ENCODE data around the gene NOP16.
A peak's percentile ranks its signal among the peaks of the same experiment; 100 is the strongest.

NOP16 gene, protein sequence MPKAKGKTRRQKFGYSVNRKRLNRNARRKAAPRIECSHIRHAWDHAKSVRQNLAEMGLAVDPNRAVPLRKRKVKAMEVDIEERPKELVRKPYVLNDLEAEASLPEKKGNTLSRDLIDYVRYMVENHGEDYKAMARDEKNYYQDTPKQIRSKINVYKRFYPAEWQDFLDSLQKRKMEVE

DNA sequence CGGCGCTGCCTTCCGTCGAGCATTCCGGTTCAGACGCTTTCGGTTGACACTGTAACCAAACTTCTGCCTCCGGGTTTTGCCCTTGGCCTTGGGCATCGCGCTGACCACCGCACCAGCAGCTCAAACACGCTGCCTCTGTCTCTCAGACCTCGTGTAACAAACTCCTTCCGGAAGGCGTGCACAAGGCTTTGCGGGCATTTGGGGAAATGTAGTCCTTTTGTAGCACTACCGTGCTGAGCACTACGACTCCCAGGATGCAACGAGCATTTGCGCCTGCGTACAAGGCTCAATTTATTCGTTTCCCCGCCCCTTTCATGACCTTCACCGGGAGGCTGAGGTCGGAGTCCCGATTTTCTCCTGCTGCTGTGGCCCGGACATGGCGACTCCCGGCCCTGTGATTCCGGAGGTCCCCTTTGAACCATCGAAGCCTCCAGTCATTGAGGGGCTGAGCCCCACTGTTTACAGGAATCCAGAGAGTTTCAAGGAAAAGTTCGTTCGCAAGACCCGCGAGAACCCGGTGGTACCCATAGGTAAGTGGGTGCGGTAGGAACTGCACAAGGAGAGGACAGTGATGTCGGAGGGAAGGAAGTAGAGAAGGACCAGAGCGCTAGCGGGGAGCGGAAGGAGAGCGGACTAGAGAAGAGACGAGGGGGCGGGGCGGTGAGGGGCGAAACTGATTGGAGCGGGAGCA, at the start of gene NOP16, which contains the start of gene HIGD2A:
TSS of gene NOP16 (minus strand) at position 155 of the 691 bp plus-strand sequence. CDS start at position 96, 59 bp downstream.
TSS of gene HIGD2A (plus strand) at position 308 of the 691 bp plus-strand sequence. CDS start at position 377, 69 bp downstream.
- DNase-seq, result peak; percentile 99

DNA sequence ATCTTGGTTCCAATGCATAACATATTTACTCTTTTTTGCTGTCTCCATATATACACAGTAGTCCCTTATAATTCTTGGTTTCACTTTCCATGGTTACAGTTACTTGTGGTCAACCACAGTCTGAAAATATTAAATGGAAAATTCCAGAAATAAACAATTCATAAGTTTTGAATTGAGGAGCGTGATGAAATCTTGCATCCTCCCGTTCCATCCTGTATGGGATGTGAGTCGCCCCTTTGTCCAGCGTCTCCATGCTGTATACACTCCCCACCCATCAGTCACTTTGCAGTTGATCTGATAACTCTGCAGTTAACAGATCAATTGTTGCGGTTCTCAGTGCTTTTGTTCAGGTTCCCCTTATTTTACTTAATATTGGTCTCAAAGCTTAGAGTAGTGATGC, 48.3 kb upstream of the NOP16 start:
- no peak for DNase-seq

DNA sequence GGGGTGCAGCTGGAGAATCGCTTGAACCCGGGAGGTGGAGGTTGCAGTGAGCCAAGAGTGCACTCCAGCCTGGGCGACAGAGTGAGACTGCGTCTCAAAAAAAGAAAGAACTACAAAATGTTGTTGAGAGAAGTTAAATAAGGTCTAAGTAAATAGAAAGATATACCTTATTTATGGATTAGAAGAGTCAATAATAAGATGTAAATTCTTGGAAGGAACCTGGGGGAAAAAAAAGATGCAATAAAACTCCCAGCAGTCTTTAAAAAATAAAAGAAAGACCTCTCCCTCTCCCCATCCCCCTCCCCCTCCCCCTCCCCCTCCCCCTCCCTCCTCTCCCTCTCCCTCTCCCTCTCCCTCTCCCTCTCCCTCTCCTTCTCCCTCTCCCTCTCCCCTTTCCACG, 44.3 kb upstream of the NOP16 start:
- DNase-seq, result no peak

DNA sequence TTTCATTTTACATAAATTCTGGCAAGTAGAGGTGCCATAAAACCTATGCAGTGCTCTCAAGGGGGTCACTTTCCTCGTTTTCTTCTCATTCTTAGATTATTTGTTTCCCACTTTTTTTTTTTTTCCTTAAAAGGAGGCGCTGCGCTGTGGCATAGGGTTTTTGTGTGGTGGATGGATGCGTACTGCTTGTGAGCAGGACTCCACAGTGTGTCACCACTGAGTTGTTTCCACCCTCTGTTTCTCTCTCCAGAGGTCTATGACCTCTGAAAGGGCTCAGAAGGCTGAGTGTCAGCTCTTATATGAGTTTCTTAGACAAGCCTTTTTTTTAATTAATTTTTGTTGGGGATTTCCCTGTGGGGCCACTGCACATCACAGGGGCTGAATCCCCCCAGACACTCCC, 41.6 kb upstream of the NOP16 start:
- DNase-seq, result no peak

DNA sequence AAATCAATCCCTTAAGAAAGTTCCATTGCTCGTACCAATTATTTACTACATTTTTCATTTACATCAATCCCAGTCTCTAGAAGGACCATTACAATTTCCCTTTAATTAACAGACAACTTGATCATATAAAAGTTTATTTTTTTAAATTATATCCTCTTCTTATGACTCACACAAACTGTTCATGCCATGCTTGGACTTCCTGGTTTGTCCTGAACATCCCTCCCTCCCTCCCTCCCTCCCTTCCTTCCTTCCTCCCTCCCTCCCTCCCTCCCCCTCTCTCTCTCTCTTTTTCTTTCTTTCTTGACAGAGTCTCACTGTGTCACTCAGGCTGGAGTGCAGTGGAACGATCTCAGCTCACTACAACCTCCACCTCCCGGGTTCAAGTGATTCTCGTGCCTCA, 39.6 kb upstream of the NOP16 start:
- DNase-seq, result no peak

DNA sequence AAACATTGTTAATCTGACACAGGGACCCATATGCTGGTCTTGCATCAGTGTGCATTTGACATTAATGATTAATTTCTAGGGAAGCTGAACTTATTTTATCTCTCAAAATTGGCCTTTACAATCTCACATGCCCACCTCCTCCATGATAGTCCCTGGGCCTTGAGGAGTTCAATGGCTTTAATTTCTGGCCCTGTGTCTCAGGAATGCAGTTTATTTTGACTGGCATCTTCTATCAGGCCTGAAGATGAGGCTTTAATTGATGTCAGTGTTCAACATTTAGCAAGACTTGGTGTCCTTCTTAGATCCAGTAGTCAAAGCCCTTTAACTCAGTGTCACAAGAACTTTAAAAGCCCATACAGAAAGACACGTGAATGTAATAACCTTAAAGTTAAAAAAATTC, 38.5 kb upstream of the NOP16 start:
- no peak for DNase-seq

DNA sequence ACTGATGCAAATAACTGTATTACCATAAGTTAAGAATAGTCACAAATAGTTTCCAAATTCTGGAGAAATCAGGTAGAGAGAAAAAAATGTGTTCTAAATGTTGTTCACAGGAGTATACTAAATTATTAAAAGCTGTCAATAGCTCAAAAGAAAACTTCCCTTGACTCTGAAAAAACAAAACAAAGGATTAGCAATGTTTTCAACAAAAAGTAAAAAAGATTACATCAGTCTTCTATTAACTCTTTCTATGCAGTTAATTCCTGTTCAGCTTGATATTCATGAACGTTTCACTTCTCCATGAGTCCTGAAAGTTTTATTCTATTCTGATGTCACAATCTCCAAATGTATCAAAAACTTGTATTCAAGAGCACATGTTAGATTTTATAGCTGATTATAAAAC, 37.4 kb upstream of the NOP16 start:
- DNase-seq, result no peak

DNA sequence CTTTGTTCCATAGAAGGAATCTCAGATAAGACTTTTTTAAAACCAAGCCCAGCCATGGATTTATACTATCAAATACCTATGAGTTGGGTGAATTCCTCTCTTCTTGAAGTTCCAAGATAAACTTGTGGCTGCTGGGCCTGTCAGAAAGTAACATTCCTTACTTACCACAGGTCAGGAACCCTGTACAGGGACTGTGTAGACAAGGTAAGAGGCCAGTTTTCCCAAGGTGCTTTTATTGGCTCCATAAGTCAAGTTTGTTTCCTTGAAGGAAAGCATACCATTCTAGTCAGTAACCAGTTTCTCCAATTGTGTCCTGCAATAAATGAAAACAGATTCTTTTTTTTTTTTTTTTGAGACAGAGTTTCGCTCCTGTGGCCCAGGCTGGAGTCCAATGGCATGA, 36.7 kb upstream of the NOP16 start:
- DNase-seq, result no peak

DNA sequence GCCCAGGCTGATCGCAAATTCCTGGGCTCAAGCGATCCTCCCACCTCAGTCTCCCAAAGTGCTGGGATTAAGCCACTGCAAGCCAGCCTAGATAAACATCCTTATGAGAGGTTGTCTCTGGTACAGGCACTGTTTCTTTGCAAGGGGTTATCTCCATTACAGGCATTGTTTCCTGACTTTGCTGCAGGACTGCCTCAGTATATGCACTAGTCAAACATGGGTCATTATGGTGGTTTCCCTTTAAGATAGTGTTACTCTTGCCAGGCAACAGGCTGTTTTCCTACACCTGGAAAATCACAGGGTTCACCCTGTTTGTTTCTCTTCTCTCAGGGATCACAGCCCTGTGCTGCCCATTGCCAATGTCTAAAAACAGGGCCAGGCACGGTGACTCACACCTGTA, 35.8 kb upstream of the NOP16 start:
- DNase-seq, result no peak

DNA sequence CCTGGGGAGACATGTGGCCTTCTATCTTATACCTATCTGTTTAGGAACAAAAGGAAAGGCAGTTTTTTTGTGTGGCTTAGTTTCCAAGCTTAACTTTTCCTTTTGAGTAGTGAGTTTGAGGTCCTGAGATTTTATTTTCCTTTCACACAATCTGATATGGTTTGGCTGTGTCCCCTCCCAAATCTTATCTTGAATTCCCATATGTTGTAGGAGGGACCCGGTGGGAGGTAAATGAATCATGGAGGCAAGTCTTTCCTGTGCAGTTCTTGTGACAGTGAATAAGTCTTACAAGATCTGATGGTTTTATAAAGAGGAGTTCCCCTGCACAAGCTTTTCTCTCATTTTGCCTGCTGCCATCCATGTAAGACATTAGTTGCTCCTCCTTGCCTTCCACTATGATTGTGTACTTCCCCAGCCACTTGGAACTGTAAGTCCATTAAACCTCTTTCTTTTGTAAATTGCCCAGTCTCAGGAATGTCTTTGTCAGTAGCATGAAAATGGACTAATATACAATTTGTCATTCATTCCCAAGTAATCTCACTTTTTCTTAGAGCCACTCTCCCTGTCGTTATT, 32.7 kb upstream of the NOP16 start:
- no peak for DNase-seq

DNA sequence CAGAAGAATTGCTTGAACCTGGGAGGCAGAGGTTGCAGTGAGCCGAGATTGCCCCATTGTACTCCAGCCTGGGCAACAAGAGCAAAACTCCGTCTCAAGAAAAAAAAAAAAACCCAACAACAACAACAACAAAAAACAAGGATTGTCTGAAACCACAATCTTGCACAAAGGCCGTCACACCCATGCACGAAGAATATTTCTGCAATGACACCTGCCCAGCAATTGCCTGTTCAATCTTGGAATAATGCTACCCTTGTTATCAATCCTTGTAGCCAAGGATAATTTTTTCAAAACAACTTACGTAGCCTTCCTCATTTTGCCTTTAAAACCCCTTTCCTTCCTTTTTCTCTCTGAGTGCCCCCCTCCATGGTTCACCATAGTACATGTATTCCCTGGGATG, 31.7 kb upstream of the NOP16 start:
- DNase-seq, result no peak

DNA sequence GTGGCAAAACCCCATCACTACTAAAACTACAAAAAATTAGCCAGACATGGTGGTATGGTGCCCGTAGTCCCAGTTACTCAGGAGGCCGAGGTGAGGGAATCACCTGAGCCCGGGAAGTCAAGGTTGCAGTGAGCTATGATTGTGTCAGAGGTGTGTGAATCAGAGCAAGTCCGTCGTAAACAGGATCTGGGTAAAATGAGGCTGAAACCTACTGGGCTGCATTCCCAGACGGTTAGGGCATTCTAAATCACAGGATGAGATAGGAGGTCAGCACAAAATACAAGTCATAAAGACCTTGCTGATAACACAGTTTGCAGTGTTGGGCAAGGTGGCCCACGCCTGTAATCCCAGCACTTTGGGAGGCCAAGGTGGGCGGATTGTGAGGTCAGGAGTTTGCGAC, 29.9 kb upstream of the NOP16 start:
- DNase-seq, result no peak

DNA sequence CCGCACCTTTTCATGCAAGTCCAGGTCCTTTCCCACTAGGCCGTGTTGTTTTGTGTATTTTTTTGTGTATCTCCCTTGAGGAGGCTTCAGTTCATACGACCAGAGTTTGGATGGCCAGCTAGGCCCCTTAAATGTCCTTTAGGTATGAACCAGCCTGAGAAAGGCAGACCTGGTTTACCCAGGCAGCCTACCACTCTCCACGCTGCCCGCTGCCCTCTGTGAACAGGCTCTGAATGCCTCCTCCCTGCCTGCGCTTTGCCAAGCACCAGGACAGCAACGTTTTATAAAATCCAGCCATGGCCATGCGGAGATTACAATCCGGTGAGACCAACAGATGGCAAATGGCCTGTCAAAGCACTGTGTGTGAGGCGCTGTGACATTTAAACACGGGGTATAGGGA, 28.6 kb upstream of the NOP16 start:
- DNase-seq, result no peak

DNA sequence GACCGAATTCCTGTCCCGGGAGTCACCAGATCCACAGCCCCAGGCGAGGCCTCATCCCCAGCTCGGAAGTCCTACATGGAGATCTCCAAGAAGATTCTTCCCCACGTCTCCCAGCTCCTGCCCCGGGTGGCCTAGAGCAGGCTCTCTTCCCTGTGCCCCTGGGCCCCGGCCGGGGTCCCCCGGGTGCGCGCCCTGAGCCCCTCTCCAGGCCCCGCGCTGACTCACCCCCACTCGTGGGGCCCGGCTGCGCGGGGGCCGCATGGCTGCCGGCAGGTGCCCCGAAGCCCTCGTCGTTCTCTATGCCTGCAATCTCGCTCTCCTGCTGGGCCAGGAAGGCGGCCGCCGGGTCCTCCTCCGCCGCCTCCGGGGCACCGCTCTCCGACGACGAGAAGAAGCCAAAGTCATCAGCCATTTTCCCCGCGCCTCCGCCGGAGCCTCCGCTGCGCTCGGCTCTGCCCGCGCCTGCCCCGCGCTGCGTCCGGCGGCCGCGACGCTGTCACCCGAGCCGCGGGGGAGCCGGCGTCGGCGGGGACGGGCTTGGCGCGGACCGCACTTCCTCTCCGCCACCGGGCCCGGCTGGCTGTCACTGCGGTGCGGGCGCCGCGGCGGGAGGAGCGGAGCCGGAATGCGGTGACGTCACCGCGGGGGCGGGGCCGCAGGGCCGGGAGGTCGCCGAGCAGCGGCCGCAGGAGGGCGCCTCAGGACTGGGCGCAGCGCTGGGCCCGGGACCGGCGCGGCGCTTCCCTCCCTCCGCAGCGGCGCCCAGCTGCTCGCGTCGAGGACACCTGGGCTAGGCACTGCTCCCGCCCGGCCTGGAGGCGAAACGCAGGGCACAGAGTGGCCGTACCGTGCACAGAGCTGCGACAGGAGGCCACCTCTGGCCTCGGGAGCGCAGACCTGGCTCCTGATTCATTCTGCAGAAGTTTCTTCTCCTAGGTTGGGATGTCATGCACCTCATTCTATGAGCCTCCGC, 27.8 kb upstream of the NOP16 start, which contains the start of gene CLTB:
TSS of gene CLTB (minus strand) at position 588 of the 973 bp plus-strand sequence. CDS start at position 412, 176 bp downstream.
- peak; percentile 90 for DNase-seq

DNA sequence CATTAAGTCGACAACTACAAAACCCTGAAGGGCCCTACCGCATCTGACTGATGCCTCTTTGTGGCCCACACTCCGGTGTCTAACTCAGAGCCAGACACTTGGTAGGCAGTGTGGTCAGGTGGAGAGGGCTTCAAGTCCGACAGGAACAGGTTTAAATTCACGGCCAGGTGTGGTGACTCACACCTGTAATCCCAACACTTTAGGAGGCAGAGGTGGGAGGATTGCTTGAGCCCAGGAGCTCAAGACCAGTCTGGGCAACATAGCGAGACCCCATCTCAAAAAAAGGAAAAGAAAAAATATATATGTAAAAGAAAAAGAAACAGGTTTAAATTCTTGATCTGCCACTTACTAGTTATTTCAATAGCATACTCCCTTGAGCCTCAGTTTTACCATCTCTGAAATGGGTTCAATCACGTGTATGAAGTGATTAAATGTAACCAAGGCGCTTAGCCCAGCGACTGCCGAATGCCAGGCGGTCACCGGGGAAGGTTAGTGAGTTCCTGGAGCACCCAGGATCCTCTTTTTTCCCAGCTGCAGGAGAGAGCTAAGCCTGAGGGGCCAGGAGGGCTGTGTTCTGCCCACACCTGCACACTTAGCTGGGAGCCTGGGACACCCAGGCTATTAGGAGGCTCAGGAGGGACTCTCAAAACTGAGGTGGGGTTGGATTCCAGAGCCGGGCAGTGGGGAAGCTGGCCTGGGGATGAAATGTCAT, 27.0 kb upstream of the NOP16 start:
- no peak for DNase-seq

DNA sequence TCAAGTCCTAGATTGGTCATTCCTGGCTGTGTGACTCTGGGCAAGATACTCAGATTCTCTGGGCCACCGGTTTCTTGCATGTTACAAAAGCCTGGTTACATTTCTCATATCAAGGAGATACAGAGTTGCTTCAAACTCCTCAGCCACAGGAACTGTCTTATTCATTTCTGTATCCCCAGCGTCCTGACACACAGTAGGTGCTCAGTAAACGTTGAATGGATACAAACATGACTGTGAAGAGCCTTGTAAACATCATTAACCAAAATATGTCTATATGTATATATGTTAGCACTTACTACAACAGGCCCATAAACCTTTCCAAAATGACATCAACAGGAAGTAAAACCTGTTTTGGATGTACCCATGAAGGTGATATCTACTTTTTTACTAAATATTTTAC, 26.3 kb upstream of the NOP16 start:
- DNase-seq, result no peak

DNA sequence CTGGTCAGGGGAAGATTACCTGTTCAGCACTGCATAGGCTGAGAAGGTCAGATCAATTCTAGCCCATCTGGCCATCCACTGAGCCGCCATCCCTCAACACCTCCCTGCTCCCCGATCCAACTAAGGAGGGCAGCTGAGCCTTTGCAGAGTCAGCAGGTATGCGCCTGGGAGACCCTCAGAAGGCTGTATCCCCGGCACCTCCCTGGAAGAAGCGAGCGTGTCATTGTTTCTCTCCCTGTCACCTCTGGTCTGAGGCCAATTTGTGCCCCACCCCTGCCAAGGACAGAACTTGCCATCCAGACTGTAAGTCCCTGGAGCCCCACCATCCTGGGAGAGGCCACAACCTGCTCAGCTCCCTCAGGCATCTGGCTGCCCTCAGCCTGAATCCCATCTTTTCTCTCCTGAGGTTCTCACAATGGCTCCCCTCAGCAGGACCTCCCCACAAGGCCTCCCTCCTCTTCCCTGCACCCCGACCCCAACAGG, 25.4 kb upstream of the NOP16 start:
- DNase-seq, result no peak

DNA sequence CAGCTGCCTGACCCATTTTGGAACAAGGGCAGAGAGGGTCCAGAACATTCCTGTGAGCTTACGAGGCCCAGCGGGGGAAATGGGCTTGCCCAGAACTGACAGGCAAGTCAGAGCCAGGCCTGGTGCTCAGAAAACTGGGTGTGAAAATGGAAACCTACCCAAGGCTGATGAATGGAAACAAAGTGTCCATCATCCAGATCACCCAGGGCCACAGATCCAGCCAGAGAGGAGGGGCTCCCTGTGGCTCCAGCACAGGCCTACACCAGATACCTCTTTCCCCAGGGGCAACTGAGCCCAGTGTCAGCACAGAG, 24.8 kb upstream of the NOP16 start:
- DNase-seq, result no peak

DNA sequence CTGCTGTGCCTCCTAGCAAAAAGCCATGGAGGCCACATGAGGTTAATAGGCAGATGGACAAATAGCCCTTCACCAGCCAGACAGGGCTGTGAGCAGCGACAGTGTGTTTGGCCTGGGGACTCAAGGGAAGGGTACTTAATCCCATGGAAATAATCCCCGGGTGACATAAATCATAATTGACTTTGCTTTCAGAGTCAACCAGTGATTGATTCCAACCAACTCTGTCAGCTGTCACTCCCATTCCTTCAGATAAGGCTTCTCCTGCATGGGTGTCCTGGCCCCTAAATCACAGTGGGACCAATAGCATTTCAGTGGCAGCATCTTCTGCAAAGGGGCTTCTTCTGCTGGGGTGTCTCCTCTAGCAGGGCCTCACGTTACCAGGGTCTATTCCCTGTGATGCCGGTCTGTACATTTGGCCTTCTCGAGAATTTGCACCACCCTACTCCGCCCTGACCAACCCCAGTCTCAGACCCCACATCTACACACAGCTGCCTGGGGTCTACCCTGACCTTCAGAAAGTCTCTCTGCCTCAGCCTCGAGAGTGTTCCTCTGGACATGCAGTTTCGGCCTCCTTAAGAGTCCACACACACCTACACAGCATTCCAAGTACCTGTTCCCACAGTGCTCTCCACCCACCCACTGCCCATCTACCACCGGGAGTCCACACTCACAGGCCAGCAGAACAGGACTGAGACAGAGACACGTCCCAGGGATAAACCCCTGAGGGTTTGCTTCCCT, 24.3 kb upstream of the NOP16 start:
- no peak for DNase-seq

DNA sequence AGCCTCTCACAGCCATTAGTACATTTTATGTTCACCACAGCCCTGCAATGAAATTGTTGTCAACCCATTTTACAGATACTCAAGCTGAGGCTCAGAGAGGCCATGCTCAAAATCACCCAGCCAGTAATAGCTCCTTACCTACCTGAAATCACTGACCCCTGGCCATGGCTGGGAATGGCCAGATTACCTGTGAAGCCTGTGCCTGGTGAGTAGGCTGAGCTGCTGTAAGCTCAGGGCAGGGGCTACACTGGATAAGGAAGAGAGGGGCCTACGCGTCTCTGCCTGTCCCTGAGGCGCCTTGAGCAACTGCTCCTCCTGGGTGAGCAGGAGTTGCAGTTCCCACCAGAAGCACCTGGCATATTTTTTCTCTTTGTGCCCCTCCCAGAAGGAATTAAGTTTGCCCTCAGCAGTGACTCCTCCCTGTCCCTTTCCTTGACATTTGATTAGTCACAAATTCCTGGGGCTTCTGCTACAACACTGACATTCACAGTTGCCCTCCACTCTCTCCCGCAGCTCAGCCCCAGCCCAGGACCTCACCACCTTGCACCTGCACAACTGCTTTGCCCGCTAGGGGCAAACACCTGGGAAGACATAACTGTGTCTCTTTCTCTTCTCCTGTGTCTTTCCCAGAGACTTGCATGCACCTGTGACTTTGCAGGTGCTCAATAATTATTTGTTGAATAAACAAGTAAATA, 22.2 kb upstream of the NOP16 start:
- no peak for DNase-seq

DNA sequence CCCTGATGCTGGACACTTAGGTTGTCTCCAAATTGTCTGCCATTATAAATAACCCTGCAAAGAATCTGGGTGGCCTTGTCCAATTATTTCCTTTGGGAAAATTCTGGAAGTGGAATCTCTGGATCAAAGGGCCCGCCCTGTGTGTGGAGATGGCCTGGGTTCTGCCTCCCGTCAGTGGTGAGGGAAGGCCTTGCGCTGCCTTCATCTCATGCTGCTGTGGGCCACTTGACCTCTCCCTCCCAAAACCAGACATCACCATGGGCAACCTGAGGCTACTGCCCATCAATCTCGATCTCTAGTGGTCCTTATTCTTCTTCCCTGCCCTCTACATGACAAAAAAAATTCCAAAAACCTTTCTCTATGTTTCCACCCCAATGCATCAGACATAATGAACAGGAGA, 21.4 kb upstream of the NOP16 start:
- no peak for DNase-seq
